Kidney epithelial cell (primary cell): Measurements from ENCODE around the gene KRT35. TPM values are rescaled to one million over a fixed set of nuclear protein-coding genes. Genes with fewer than 3 reads are reported as not detected.

ENCODE experiments used
- DNase-seq: peaks from one replicate; pipeline ENCODE4 v3.0.0-alpha.2; 2010; ENCODE audit warnings: low read depth
- H3K27me3 ChIP-seq: 2 replicates; pipeline ENCODE4 v1.6.0; 2011; ENCODE audit warnings: low read length; ENCODE audit not compliant: control insufficient read depth, insufficient read depth
- H3K36me3 ChIP-seq: 2 replicates; pipeline ENCODE4 v1.5.1; 2011; ENCODE audit warnings: low read length; ENCODE audit not compliant: control insufficient read depth, insufficient read depth
- H3K4me3 ChIP-seq: 2 replicates; pipeline ENCODE4 v1.5.1; 2011; ENCODE audit warnings: low read depth, mild to moderate bottlenecking, control low read depth, low read length
- total RNA-seq: library from RNA; depleted of rRNA; stranded (reverse); fragments of >200 nt; gene quantifications from 2 replicates; pipeline ENCODE4 v1.2.3, GENCODE V29; 2015
- TF ChIP-seq, protein P1 (sequence below): IDR thresholded peaks from 2 replicates; pipeline ENCODE4 v1.5.1; 2011; ENCODE audit warnings: mild to moderate bottlenecking, moderate library complexity, low read length, control low read depth, inconsistent platforms; ENCODE audit not compliant: insufficient read depth, poor library complexity, severe bottlenecking

KRT35 gene
- total RNA-seq, 1 donor from 2014 or later: not detected

DNA sequence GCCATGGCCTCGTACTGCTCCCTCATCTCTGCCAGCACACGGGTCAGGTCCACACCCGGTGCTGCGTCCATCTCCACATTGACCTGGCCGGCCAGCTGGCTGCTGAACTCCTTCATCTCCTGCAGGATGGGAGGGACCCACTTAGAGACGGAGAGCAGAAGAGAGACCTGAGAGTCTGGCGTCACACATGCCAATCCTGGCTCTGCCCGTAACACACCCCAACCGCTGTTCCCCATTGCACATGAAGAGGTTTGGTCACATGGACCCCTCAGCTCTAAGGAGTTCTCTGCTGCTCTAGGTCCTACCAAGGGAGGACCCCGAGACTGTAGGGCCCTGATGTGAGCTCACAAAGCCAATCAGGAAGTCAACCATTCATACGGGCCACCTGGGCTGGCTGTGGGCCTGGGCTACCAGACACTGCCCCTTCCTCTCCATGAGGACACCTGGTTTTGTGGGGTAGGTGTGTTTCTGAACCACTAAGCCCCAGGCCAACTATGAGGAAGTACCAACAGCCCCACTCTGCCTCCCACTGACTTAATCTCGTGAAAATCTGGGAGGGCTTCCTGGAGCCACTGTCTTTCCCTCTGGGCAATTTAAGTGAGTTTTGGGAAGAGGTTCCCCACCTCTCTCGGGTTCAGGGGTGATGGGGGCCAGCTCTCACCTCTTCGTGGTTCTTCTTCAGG lies 35.3 kb upstream of the KRT35 start:
- DNase-seq: no peak
- Histone ChIP-seq H3K36me3 (no peaks in the 10 kb centered on the region), H3K4me3 (no peak overlapping the region), H3K27me3 (no peaks in the 10 kb centered on the region)
- TF ChIP-seq, protein P1, sequence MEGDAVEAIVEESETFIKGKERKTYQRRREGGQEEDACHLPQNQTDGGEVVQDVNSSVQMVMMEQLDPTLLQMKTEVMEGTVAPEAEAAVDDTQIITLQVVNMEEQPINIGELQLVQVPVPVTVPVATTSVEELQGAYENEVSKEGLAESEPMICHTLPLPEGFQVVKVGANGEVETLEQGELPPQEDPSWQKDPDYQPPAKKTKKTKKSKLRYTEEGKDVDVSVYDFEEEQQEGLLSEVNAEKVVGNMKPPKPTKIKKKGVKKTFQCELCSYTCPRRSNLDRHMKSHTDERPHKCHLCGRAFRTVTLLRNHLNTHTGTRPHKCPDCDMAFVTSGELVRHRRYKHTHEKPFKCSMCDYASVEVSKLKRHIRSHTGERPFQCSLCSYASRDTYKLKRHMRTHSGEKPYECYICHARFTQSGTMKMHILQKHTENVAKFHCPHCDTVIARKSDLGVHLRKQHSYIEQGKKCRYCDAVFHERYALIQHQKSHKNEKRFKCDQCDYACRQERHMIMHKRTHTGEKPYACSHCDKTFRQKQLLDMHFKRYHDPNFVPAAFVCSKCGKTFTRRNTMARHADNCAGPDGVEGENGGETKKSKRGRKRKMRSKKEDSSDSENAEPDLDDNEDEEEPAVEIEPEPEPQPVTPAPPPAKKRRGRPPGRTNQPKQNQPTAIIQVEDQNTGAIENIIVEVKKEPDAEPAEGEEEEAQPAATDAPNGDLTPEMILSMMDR: no peak

DNA sequence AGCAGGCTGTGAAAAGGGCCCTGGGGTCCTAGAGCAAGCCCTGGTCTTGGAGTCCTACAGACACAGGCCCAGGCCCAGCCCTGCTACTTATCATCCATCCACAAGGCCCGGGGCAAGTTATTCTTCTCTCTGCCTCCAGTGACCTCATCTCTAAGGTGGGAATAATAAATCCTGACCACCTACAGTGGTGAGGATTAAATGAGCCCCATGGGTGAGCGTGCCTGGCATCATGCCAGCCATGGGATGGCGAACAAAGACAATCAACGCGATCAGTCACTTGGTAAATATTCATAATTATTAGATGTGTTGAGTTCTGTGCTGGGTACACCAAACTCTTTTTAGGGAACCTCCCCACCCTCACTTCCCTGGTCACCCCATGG lies 32.2 kb upstream of the KRT35 start:
- no peak overlapping the region for H3K4me3 ChIP-seq
- TF ChIP-seq, protein P1: no peak

DNA sequence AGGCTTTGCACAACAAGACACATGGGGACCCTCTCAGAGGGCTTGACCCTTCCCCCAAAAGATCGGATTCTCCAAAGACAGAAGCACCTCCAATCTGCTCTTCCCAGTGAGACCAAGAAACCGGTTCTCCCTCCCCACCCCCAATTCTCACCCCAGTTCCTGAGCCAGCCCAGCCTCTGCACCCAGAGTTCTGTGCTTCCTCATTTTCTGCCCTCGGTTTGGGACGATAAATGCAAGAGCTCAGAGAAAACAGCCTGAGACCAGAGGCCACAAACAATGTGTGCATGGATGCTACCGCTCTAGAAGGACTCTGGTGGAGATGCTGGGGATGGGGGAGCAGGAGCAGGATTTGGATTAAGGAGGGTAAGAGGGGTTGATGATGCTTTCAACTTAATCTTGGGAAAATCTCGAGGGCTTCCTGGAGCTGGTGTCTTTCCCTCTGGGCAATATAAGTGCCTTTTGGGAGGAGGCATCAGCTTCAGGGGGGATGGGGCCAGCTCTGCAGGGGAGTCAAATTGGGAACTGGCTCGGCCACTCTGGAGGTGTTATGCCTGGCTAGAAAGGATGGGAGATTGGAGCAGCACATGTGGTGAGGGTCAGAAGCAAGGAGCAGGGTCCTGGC lies 31.7 kb upstream of the KRT35 start:
- DNase-seq: no peak
- Histone ChIP-seq H3K36me3 (no peaks in the 10 kb centered on the region), H3K27me3 (no peaks in the 10 kb centered on the region), H3K4me3 (no peak overlapping the region)
- TF ChIP-seq, protein P1: no peak

More for the DNA sequence above, 32.2 kb upstream of the KRT35 start:
- Histone ChIP-seq H3K36me3 (no peaks in the 10 kb centered on the region), H3K27me3 (no peaks in the 10 kb centered on the region)
- DNase-seq: no peak

DNA sequence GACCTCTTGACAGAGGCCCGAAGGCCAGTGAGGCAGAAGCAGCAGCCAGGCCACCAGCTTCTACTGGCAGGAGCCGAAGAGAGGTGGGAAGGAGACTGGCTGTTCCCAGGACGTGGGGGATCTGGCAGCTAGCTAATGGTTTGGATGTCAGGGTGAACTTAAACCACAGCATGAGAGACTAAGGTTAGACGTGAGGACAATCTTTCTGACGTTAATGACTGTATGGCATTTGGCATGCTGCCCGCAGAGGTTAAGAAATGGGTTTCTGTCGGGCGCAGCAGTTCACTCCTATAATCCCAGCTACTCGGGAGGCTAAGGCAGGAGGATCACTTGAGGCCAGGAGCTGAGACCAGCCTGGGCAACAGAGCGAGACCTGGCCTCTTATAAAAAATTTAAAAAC lies 30.8 kb upstream of the KRT35 start:
- TF ChIP-seq, protein P1: no peak
- DNase-seq: no peak
- no peaks in the 10 kb centered on the region for H3K27me3 ChIP-seq
- no peaks in the 10 kb centered on the region for H3K36me3 ChIP-seq
- no peak overlapping the region for H3K4me3 ChIP-seq

DNA sequence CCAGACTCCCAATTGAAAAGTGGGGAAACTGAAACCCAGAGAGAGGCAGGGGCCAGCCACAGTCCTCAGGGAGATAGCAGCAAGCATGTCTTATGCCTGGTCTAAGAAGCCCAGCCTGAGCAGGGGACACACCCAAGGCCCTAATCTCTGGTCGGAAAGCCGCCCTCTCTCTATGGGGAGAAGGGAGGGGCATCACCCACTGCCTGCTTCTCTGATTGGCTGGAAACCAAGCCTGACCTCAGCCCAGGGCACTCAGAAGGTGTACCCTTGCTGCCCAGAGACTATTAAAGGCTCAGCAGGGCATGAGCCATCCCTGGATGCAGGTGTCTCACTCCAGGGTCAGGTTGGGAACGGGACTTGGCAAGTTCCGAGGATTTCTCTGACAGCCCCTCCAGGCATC lies 30.2 kb upstream of the KRT35 start:
- H3K27me3 ChIP-seq: no peaks in the 10 kb centered on the region
- no peak overlapping the region for H3K4me3 ChIP-seq
- TF ChIP-seq, protein P1: no peak
- no peaks in the 10 kb centered on the region for H3K36me3 ChIP-seq
- DNase-seq: no peak
